Endothelial cell of umbilical vein (primary cell): ENCODE data around the gene PDCD1. TPM values are rescaled to one million over a fixed set of nuclear protein-coding genes. Genes with fewer than 3 reads are reported as not detected.

Experiments
- BruUV-seq: library from RNA; stranded (reverse); fragments of 400-500 nt; replicated peaks from 2 replicates; lab custom pipeline; 2021; lab: Mats Ljungman, UMichigan
- CTCF ChIA-PET: fragments of 300-600, 350-600 bp; sonication (Branson Sonifier 250); formaldehyde crosslinking; loops from one replicate; lab custom pipeline; 2021; ENCODE audit warnings: antibody characterized with exemption, inconsistent platforms; lab: Charles Lee
- POLR2A ChIA-PET: fragments of 300-600, 350-600 bp; sonication (Branson Sonifier 250); formaldehyde crosslinking; loops from one replicate; lab custom pipeline; 2021; ENCODE audit warnings: antibody characterized with exemption, inconsistent platforms; lab: Charles Lee
- DNase-seq: peaks from one replicate; pipeline ENCODE4 v3.0.0-alpha.2; 2011; ENCODE audit warnings: low read depth, low spot score
- FAIRE-seq: peaks from 2 replicates; lab custom pipeline; 2011; peaks lifted over from hg19 to GRCh38; lab: Jason Lieb, UNC
- H2AFZ ChIP-seq: 2 replicates; pipeline ENCODE4 v1.6.0; 2012; ENCODE audit warnings: low read depth, low read length, control low read depth, inconsistent platforms
- H3K27ac ChIP-seq: 2 replicates; pipeline ENCODE4 v1.5.1; 2011; ENCODE audit warnings: low read depth, mild to moderate bottlenecking, control low read depth, low read length, moderate library complexity; ENCODE audit not compliant: insufficient read depth
- H3K27me3 ChIP-seq, 2 experiments: 2 replicates each; pipeline versions ENCODE4 v1.6.0 to v1.6.1; 2011; ENCODE audit warnings: low read length in 2 of 2, mixed read lengths in 1 of 2; ENCODE audit not compliant: control insufficient read depth in 2 of 2, insufficient read depth in 2 of 2
- H3K36me3 ChIP-seq, 2 experiments: 2 replicates in 1 of 2; 3 replicates in 1 of 2; pipeline ENCODE4 v1.5.1; 2011; ENCODE audit warnings: low read length in 2 of 2, mild to moderate bottlenecking in 1 of 2, moderate library complexity in 1 of 2; ENCODE audit not compliant: control insufficient read depth in 2 of 2, insufficient read depth in 2 of 2; ENCODE audit errors: extremely low read depth in 1 of 2
- H3K4me1 ChIP-seq: 3 replicates; pipeline ENCODE4 v1.5.1; 2011; ENCODE audit warnings: mild to moderate bottlenecking, low read length; ENCODE audit not compliant: control insufficient read depth, insufficient read depth; ENCODE audit errors: extremely low read depth
- H3K4me2 ChIP-seq: 2 replicates; pipeline ENCODE4 v1.6.1; 2011; ENCODE audit warnings: low read length, control low read depth, mixed read lengths; ENCODE audit not compliant: insufficient read depth
- H3K4me3 ChIP-seq, 3 experiments: fragments of 200-600 bp in 1 of 3; sonication (generic), shearing (Covaris generic) in 1 of 3; replicated peaks in 1 of 3; 2 replicates each; pipeline ENCODE4 v1.5.1; 2011 to 2016; ENCODE audit warnings: control low read depth in 3 of 3, low read length in 3 of 3, mild to moderate bottlenecking in 2 of 3, inconsistent platforms in 1 of 3, low read depth in 1 of 3, moderate library complexity in 1 of 3; ENCODE audit not compliant: insufficient read depth in 1 of 3
- H3K79me2 ChIP-seq: 2 replicates; pipeline ENCODE4 v1.6.0; 2012; ENCODE audit warnings: low read length, inconsistent platforms; ENCODE audit not compliant: control insufficient read depth, insufficient read depth
- H3K9ac ChIP-seq: replicated peaks from 2 replicates; pipeline ENCODE3; 2011; ENCODE audit warnings: low read length, control low read depth; ENCODE audit not compliant: insufficient read depth; ENCODE audit errors: extremely low read depth
- H3K9me1 ChIP-seq: replicated peaks from 3 replicates; pipeline ENCODE4 v1.6.0; 2011; ENCODE audit warnings: mild to moderate bottlenecking, low read length; ENCODE audit not compliant: control insufficient read depth, insufficient read depth; ENCODE audit errors: extremely low read depth
- H3K9me3 ChIP-seq: replicated peaks from 2 replicates; pipeline ENCODE4 v1.5.1; 2012; ENCODE audit warnings: low read length, inconsistent platforms; ENCODE audit not compliant: control insufficient read depth, insufficient read depth
- H4K20me1 ChIP-seq: replicated peaks from 2 replicates; pipeline ENCODE3; 2011; ENCODE audit warnings: mild to moderate bottlenecking, low read length; ENCODE audit not compliant: control insufficient read depth, insufficient read depth; ENCODE audit errors: extremely low read depth
- EZH2 ChIP-seq: IDR thresholded peaks from 2 replicates; pipeline ENCODE4 v1.6.1; 2012; ENCODE audit warnings: borderline replicate concordance, low read depth, mild to moderate bottlenecking, moderate library complexity, low read length, inconsistent platforms; ENCODE audit not compliant: severe bottlenecking
- FOS ChIP-seq: IDR thresholded peaks from 2 replicates; pipeline ENCODE4 v1.6.1; 2011; ENCODE audit warnings: mild to moderate bottlenecking, low read length, moderate library complexity, borderline replicate concordance; ENCODE audit not compliant: insufficient read depth
- GATA2 ChIP-seq: IDR thresholded peaks from 2 replicates; pipeline ENCODE4 v1.7.0; 2011; ENCODE audit warnings: low read depth, mild to moderate bottlenecking, moderate library complexity, mixed read lengths, low read length; ENCODE audit not compliant: insufficient read length, insufficient read depth
- JUN ChIP-seq: IDR thresholded peaks from 2 replicates; pipeline ENCODE4 v1.6.1; 2011; ENCODE audit warnings: borderline replicate concordance, low read depth; ENCODE audit not compliant: insufficient read length, insufficient read depth
- MYC ChIP-seq: IDR thresholded peaks from one replicate; pipeline ENCODE4 v1.6.1; 2011; ENCODE audit warnings: mild to moderate bottlenecking, low read depth, low read length
- POLR2A ChIP-seq: IDR thresholded peaks from 2 replicates; pipeline ENCODE4 v1.6.1; 2012; ENCODE audit warnings: low read depth, mild to moderate bottlenecking, control low read depth, low read length
- POLR2AphosphoS5 ChIP-seq: IDR thresholded peaks from 2 replicates; pipeline ENCODE4 v1.6.1; 2012; ENCODE audit warnings: low read depth, mild to moderate bottlenecking, control low read depth, low read length, moderate library complexity; ENCODE audit not compliant: insufficient read depth
- dilution Hi-C: fragments of 300-500 bp; cut with MboI; formaldehyde crosslinking; loops from one replicate; pipeline ENCODE4 v1.15.0; 2019; ENCODE audit warnings: low sequenced_read_pairs; ENCODE audit not compliant: extremely low pct_ligation_motif_present
- intact Hi-C: fragments of 100-400 bp; cut with micrococcal nuclease; formaldehyde crosslinking; loops from one replicate; pipeline ENCODE4 v1.10.0; 2022
- polyA plus RNA-seq, 4 experiments: library from polyadenylated mRNA; depleted of rRNA in 3 of 4; stranded (reverse) in 3 of 4; unstranded in 1 of 4; fragments of >200 nt; gene quantifications; 2 replicates each; pipeline versions ENCODE4 v1.2.1 to v1.2.3, GENCODE V29; 2011 to 2012; ENCODE audit warnings: missing spikeins in 1 of 4
- total RNA-seq: library from RNA; stranded (reverse); gene quantifications from 2 replicates; pipeline ENCODE4 v1.2.3, GENCODE V29; 2021
- TF ChIP-seq, protein P1 (sequence below), 2 donors: IDR thresholded peaks; 1 replicate in 1 of 2; 2 replicates in 1 of 2; pipeline ENCODE4 v1.5.1; 2011; ENCODE audit warnings: low read length in 2 of 2, mild to moderate bottlenecking in 2 of 2, moderate library complexity in 2 of 2, control low read depth in 1 of 2, inconsistent platforms in 1 of 2, low read depth in 1 of 2; ENCODE audit not compliant: insufficient read depth in 1 of 2; ENCODE audit errors: extremely low read depth in 1 of 2
- TF ChIP-seq, protein P2 (sequence below): IDR thresholded peaks from 2 replicates; pipeline ENCODE4 v1.6.1; 2011; ENCODE audit not compliant: insufficient read depth, insufficient read length

PDCD1 gene
- total and polyA plus RNA-seq, 2 donors (not counting 3 experiments of a cell fraction or from before 2014, with no cell fraction given), result not detected

DNA sequence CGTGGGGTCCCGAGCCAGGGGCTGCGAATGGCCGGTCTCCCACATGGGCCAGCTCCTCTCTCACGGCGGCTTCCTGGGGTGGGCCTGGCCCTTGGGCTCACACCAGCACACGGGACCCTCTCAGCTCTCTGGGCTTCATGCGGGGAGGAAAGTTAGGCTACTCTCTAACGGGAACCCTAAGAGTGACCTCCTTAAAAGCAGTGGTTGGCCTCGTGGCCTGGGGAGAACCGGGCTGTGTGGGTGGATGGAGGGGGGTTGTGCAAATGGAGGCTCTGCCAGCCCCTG, 36.7 kb upstream of the PDCD1 start:
- ChIA-PET POLR2A (no interaction called here), CTCF (interaction anchor here (1.9 kb wide), 1 partner anchor 55 kb away, joined by 6 read pairs; no protein-coding TSS in a partner anchor)
- Histone ChIP-seq H3K27me3 (no peaks in the 10 kb centered on the region), H3K4me3 (no peak overlapping the region), H3K4me1 (peaks cover 2% of the 10 kb centered on the region), H4K20me1 (no peaks in the 10 kb centered on the region), H3K4me2 (no peak overlapping the region), H3K79me2 (no peaks in the 10 kb centered on the region), H3K36me3 (no peaks in the 10 kb centered on the region), H2AFZ (no peak overlapping the region), H3K9me1 (no peaks in the 10 kb centered on the region), H3K27ac (no peak overlapping the region), H3K9me3 (no peaks in the 10 kb centered on the region), H3K9ac (no peak overlapping the region)
- dilution Hi-C loops, result no loop called here
- intact Hi-C loops, result no loop called here
- BruUV-seq, result no TSS peak
- no peak for FAIRE-seq
- no peak for DNase-seq
- TF ChIP-seq JUN (no peak), MYC (no peak), GATA2 (no peak), EZH2 (no peak), POLR2AphosphoS5 (no peak), FOS (no peak), POLR2A (no peak)
- TF ChIP-seq, protein P1, sequence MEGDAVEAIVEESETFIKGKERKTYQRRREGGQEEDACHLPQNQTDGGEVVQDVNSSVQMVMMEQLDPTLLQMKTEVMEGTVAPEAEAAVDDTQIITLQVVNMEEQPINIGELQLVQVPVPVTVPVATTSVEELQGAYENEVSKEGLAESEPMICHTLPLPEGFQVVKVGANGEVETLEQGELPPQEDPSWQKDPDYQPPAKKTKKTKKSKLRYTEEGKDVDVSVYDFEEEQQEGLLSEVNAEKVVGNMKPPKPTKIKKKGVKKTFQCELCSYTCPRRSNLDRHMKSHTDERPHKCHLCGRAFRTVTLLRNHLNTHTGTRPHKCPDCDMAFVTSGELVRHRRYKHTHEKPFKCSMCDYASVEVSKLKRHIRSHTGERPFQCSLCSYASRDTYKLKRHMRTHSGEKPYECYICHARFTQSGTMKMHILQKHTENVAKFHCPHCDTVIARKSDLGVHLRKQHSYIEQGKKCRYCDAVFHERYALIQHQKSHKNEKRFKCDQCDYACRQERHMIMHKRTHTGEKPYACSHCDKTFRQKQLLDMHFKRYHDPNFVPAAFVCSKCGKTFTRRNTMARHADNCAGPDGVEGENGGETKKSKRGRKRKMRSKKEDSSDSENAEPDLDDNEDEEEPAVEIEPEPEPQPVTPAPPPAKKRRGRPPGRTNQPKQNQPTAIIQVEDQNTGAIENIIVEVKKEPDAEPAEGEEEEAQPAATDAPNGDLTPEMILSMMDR (IDR thresholded peaks at IDR 0.05; ENCODE audit: extremely low read depth in 1 of 2, insufficient read depth in 1 of 2, low read depth in 1 of 2, low read length in 2 of 2), result no peak
- TF ChIP-seq, protein P2, sequence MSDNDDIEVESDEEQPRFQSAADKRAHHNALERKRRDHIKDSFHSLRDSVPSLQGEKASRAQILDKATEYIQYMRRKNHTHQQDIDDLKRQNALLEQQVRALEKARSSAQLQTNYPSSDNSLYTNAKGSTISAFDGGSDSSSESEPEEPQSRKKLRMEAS, result no peak
